IMR-90 (cell line): ENCODE results near the gene NOTCH2NLA. TPM values are rescaled to one million over a fixed set of nuclear protein-coding genes. Genes with fewer than 3 reads are reported as not detected.
"Not testable (repeated sequence)": the region's sequence is repeated elsewhere in the genome, so short reads cannot be mapped to it uniquely, and the experiment has no call there.

Experiments
- ATAC-seq: fragments of 200-7000 bp; cut with Tn5 transposase; 2 replicates; pipeline ENCODE4 v1.9.1; 2020; ENCODE audit warnings: low read depth, mild to moderate bottlenecking, moderate library complexity
- BruUV-seq: library from RNA; stranded (reverse); fragments of 400-500 nt; replicated peaks from 2 replicates; lab custom pipeline; 2021; lab: Mats Ljungman, UMichigan
- CTCF ChIA-PET: fragments of 300-600 bp; formaldehyde crosslinking; extraction: SDS; loops from one replicate; lab custom pipeline; 2021; ENCODE audit warnings: antibody characterized with exemption; lab: Yijun Ruan, JAX
- POLR2A ChIA-PET: fragments of 300-600 bp; sonication (Branson Sonifier 250); formaldehyde crosslinking; loops from one replicate; lab custom pipeline; 2022; ENCODE audit warnings: antibody characterized with exemption; ENCODE audit not compliant: unreplicated experiment; lab: Charles Lee
- DNase-seq: peaks from one replicate; pipeline ENCODE4 v3.0.0; 2013
- H2AFZ ChIP-seq: replicated peaks from 2 replicates; pipeline ENCODE3; 2013; ENCODE audit warnings: low read length, mild to moderate bottlenecking; ENCODE audit not compliant: poor library complexity
- H2AK5ac ChIP-seq: 2 replicates; pipeline ENCODE4 v1.6.1; 2013; ENCODE audit warnings: low read depth, low read length, inconsistent platforms
- H2AK9ac ChIP-seq: replicated peaks from 2 replicates; pipeline ENCODE3; 2013; ENCODE audit warnings: mild to moderate bottlenecking, low read depth, low read length, moderate library complexity; ENCODE audit not compliant: poor library complexity
- H2BK120ac ChIP-seq: 2 replicates; pipeline ENCODE4 v1.6.1; 2013; ENCODE audit warnings: low read depth, low read length, inconsistent platforms
- H2BK15ac ChIP-seq: 3 replicates; pipeline ENCODE4 v1.6.1; 2013; ENCODE audit warnings: low read depth, low read length, inconsistent platforms
- H2BK20ac ChIP-seq: 2 replicates; pipeline ENCODE4 v1.6.1; 2013; ENCODE audit warnings: low read depth, mild to moderate bottlenecking, inconsistent platforms, low read length, moderate library complexity
- H2BK5ac ChIP-seq: 2 replicates; pipeline ENCODE4 v1.6.1; 2013; ENCODE audit warnings: mild to moderate bottlenecking, low read depth, low read length, inconsistent platforms; ENCODE audit not compliant: poor library complexity, severe bottlenecking
- H3K14ac ChIP-seq: replicated peaks from 2 replicates; pipeline ENCODE4 v1.6.1; 2013; ENCODE audit warnings: low read depth, low read length, inconsistent platforms
- H3K18ac ChIP-seq: 2 replicates; pipeline ENCODE4 v1.6.1; 2013; ENCODE audit warnings: low read depth, low read length, control low read depth
- H3K23ac ChIP-seq: 2 replicates; pipeline ENCODE4 v1.6.1; 2013; ENCODE audit warnings: low read depth, low read length, inconsistent platforms
- H3K27ac ChIP-seq: 2 replicates; pipeline ENCODE4 v1.5.1; 2013; ENCODE audit warnings: mild to moderate bottlenecking, control low read depth, low read length; ENCODE audit not compliant: insufficient read depth
- H3K27me3 ChIP-seq: 2 replicates; pipeline ENCODE4 v1.6.1; 2013; ENCODE audit warnings: low read length; ENCODE audit not compliant: control insufficient read depth, insufficient read depth
- H3K36me3 ChIP-seq: 2 replicates; pipeline ENCODE4 v1.6.1; 2013; ENCODE audit warnings: low read length, mixed read lengths; ENCODE audit not compliant: control insufficient read depth, insufficient read depth
- H3K4ac ChIP-seq: 2 replicates; pipeline ENCODE4 v1.6.1; 2013; ENCODE audit warnings: low read depth, low read length, inconsistent platforms
- H3K4me1 ChIP-seq: 2 replicates; pipeline ENCODE4 v1.6.1; 2013; ENCODE audit warnings: low read length, mixed read lengths; ENCODE audit not compliant: control insufficient read depth, insufficient read depth
- H3K4me2 ChIP-seq: 2 replicates; pipeline ENCODE4 v1.6.1; 2013; ENCODE audit warnings: low read depth, mild to moderate bottlenecking, control low read depth, low read length, moderate library complexity
- H3K4me3 ChIP-seq: 2 replicates; pipeline ENCODE4 v1.5.1; 2013; ENCODE audit warnings: low read depth, mild to moderate bottlenecking, control low read depth, low read length, moderate library complexity; ENCODE audit not compliant: insufficient read depth
- H3K56ac ChIP-seq: 2 replicates; pipeline ENCODE4 v1.6.1; 2013; ENCODE audit warnings: low read length, inconsistent platforms; ENCODE audit not compliant: insufficient read depth; ENCODE audit errors: extremely low read depth
- H3K79me1 ChIP-seq, 2 experiments: 2 replicates each; pipeline ENCODE4 v1.6.1; 2013; ENCODE audit warnings: low read length in 2 of 2, inconsistent platforms in 1 of 2, low read depth in 1 of 2
- H3K9ac ChIP-seq: 2 replicates; pipeline ENCODE4 v1.6.1; 2013; ENCODE audit warnings: low read depth, low read length, control low read depth
- H3K9me1 ChIP-seq: 2 replicates; pipeline ENCODE4 v1.6.1; 2013; ENCODE audit warnings: low read length, inconsistent platforms; ENCODE audit not compliant: insufficient read depth
- H3K9me3 ChIP-seq: 2 replicates; pipeline ENCODE4 v1.6.1; 2013; ENCODE audit warnings: low read length; ENCODE audit not compliant: control insufficient read depth, insufficient read depth
- H4K20me1 ChIP-seq: 2 replicates; pipeline ENCODE4 v1.6.1; 2013; ENCODE audit warnings: low read length, inconsistent platforms; ENCODE audit not compliant: insufficient read depth
- H4K5ac ChIP-seq: 2 replicates; pipeline ENCODE4 v1.6.1; 2013; ENCODE audit warnings: mild to moderate bottlenecking, low read depth, low read length, control low read depth
- H4K8ac ChIP-seq, 2 experiments: 2 replicates each; pipeline ENCODE4 v1.6.1; 2013; ENCODE audit warnings: low read depth in 2 of 2, low read length in 2 of 2, control low read depth in 1 of 2, inconsistent platforms in 1 of 2
- H4K91ac ChIP-seq: 2 replicates; pipeline ENCODE4 v1.6.1; 2013; ENCODE audit warnings: low read depth, low read length, inconsistent platforms; ENCODE audit not compliant: insufficient read depth
- WGBS, 2 experiments: methylation state at CpG; one replicate each; pipeline versions ENCODE4 v1.1.5 to v1.1.7; 2013; ENCODE audit warnings: missing lambda C conversion rate in 2 of 2; ENCODE audit not compliant: insufficient read length in 1 of 2; ENCODE audit errors: extremely low coverage in 2 of 2; 5-methylcytosine and 5-hydroxymethylcytosine counted together
- dilution Hi-C: fragments of 300-500 bp; cut with HindIII; formaldehyde crosslinking; loops from one replicate; pipeline ENCODE4 v1.14.3; 2018; ENCODE audit warnings: low sequenced_read_pairs; ENCODE audit not compliant: unreplicated experiment
- in situ Hi-C: fragments of 300-500 bp; cut with MboI; formaldehyde crosslinking; loops from 3 replicates; pipeline ENCODE4 v1.14.3; 2019; ENCODE audit warnings: low sequenced_read_pairs, inconsistent platforms, mixed read lengths
- intact Hi-C: fragments of 100-400 bp; cut with micrococcal nuclease; formaldehyde crosslinking; loops from 2 replicates; pipeline ENCODE4 v1.10.0; 2022
- polyA plus RNA-seq, 3 experiments: library from polyadenylated mRNA; depleted of rRNA; stranded (reverse); fragments of >200 nt; gene quantifications; 2 replicates each; pipeline ENCODE4 v1.2.3, GENCODE V29; 2012; ENCODE audit warnings: low replicate concordance in 1 of 3
- total RNA-seq: library from RNA; depleted of rRNA; stranded (reverse); fragments of >200 nt; gene quantifications from 2 replicates; pipeline ENCODE4 v1.2.3, GENCODE V29; 2012

Gene NOTCH2NLA
- total and polyA plus RNA-seq, 2 of the 4 experiments (the other 2 are of a cell fraction): 23.6 to 55.4 TPM

- H2BK20ac ChIP-seq, in situ Hi-C loops, H2AFZ ChIP-seq, H3K79me1 ChIP-seq, ATAC-seq, H3K18ac ChIP-seq, H3K9ac ChIP-seq, H4K8ac ChIP-seq, H3K27ac ChIP-seq, H4K5ac ChIP-seq, H4K20me1 ChIP-seq, intact Hi-C loops, H3K9me3 ChIP-seq, H3K23ac ChIP-seq, H3K27me3 ChIP-seq, H3K14ac ChIP-seq, H2AK5ac ChIP-seq, H3K4me1 ChIP-seq, H4K91ac ChIP-seq, H3K4me2 ChIP-seq, H3K4me3 ChIP-seq, POLR2A ChIA-PET, BruUV-seq, DNase-seq, H2BK5ac ChIP-seq, H3K36me3 ChIP-seq, H2BK120ac ChIP-seq, dilution Hi-C loops, H3K9me1 ChIP-seq, H2BK15ac ChIP-seq, CTCF ChIA-PET, H3K4ac ChIP-seq, H3K56ac ChIP-seq, H2AK9ac ChIP-seq: not testable (repeated sequence)
- no CpG with 5 or more reads among the region's 1 CpG for WGBS, 2 experiments
Observed at GRCh38 chr1:146167740-146168139, 61.1 kb downstream of the NOTCH2NLA start.

GRCh38 chr1:146167273-146167672 is 61.5 kb downstream of the NOTCH2NLA start:
- H2AK9ac ChIP-seq, H4K91ac ChIP-seq, H2BK120ac ChIP-seq, H2BK15ac ChIP-seq, H2BK20ac ChIP-seq, intact Hi-C loops, ATAC-seq, CTCF ChIA-PET, H2AFZ ChIP-seq, H3K9me1 ChIP-seq, H3K79me1 ChIP-seq, H3K56ac ChIP-seq, H4K20me1 ChIP-seq, H3K4me2 ChIP-seq, H4K8ac ChIP-seq, H3K27me3 ChIP-seq, DNase-seq, H3K9ac ChIP-seq, H3K23ac ChIP-seq, BruUV-seq, dilution Hi-C loops, H3K27ac ChIP-seq, H3K4me1 ChIP-seq, in situ Hi-C loops, H3K4ac ChIP-seq, H3K14ac ChIP-seq, H2BK5ac ChIP-seq, H4K5ac ChIP-seq, H3K9me3 ChIP-seq, H3K4me3 ChIP-seq, H3K18ac ChIP-seq, POLR2A ChIA-PET, H2AK5ac ChIP-seq, H3K36me3 ChIP-seq: not testable (repeated sequence)
- no CpG with 5 or more reads among the region's 1 CpG for WGBS, 2 experiments
